D721Med (cell line): ENCODE results near the gene PITPNB.

Experiments used
- DNase-seq: peaks from one replicate; pipeline ENCODE4 v3.0.0; 2011; ENCODE audit warnings: low spot score; ENCODE audit not compliant: insufficient read length
- FAIRE-seq: peaks from 2 replicates; lab custom pipeline; 2011; peaks lifted over from hg19 to GRCh38; lab: Jason Lieb, UNC
- CTCF ChIP-seq: IDR thresholded peaks from 2 replicates; pipeline ENCODE4 v1.5.1; 2012; ENCODE audit warnings: mild to moderate bottlenecking, control low read depth; ENCODE audit not compliant: insufficient read depth; ENCODE audit errors: missing control alignments

PITPNB gene

GRCh38 chr22:27825174-27825573 lies 93.9 kb downstream of the PITPNB start:
- DNase-seq (no peak), FAIRE-seq (no peak)
- TF ChIP-seq CTCF: peak; percentile 12

- DNase-seq: no peak
- no peak for FAIRE-seq
- TF ChIP-seq CTCF: no peak
Observed at GRCh38 chr22:27823221-27823620, 95.8 kb downstream of the PITPNB start.

- DNase-seq: no peak
- no peak for FAIRE-seq
- no peak for TF ChIP-seq CTCF
Observed at GRCh38 chr22:27820896-27821866, 97.9 kb downstream of the PITPNB start.

GRCh38 chr22:27816552-27816951 lies 102.5 kb downstream of the PITPNB start:
- no peak for TF ChIP-seq CTCF
- no peak for DNase-seq
- FAIRE-seq: no peak

GRCh38 chr22:27815826-27816530 lies 103.1 kb downstream of the PITPNB start:
- FAIRE-seq (no peak), DNase-seq (no peak)
- no peak for TF ChIP-seq CTCF

GRCh38 chr22:27814993-27815392 lies 104.1 kb downstream of the PITPNB start:
- no peak for FAIRE-seq
- no peak for TF ChIP-seq CTCF
- DNase-seq: no peak
